PFSK-1 (cell line): Measurements from ENCODE around the gene NFIA.

Experiments used
- FOXP2 ChIP-seq: optimal IDR thresholded peaks from 2 replicates; pipeline ENCODE3; 2011; ENCODE audit warnings: borderline replicate concordance, control low read depth, inconsistent platforms; ENCODE audit not compliant: insufficient read depth; ENCODE audit errors: extremely low read length, extremely low read depth
- POLR2AphosphoS5 ChIP-seq: IDR thresholded peaks from 2 replicates; pipeline ENCODE4 v1.6.1; 2012; ENCODE audit warnings: low read depth, mild to moderate bottlenecking, control low read depth, low read length, moderate library complexity
- REST ChIP-seq, 2 experiments: IDR thresholded peaks; 2 replicates each; pipeline versions ENCODE4 v1.6.1 to v1.8.0; 2011 to 2012; ENCODE audit warnings: low read depth in 2 of 2, low read length in 2 of 2, control low read depth in 1 of 2, inconsistent platforms in 1 of 2, mild to moderate bottlenecking in 1 of 2, moderate library complexity in 1 of 2; ENCODE audit not compliant: insufficient read depth in 1 of 2
- SIN3A ChIP-seq: IDR thresholded peaks from 2 replicates; pipeline ENCODE4 v1.6.1; 2012; ENCODE audit warnings: mild to moderate bottlenecking, low read length, moderate library complexity, borderline replicate concordance; ENCODE audit not compliant: insufficient read depth
- TAF1 ChIP-seq: IDR thresholded peaks from 2 replicates; pipeline ENCODE4 v1.6.1; 2012; ENCODE audit warnings: low read length, control low read depth, borderline replicate concordance; ENCODE audit not compliant: insufficient read depth

The NFIA gene

GRCh38 chr1:61110554-61110953, 28.2 kb downstream of the NFIA start:
- TF ChIP-seq SIN3A (no peak), FOXP2 (no peak), TAF1 (no peak), REST (IDR thresholded peaks at IDR 0.05; ENCODE audit: insufficient read depth in 1 of 2, low read depth in 2 of 2, low read length in 2 of 2) (no peak), POLR2AphosphoS5 (no peak)

- TF ChIP-seq FOXP2: no peak
- no peak for TF ChIP-seq REST (IDR thresholded peaks at IDR 0.05; ENCODE audit: insufficient read depth in 1 of 2, low read depth in 2 of 2, low read length in 2 of 2)
- no peak for TF ChIP-seq SIN3A
- TF ChIP-seq POLR2AphosphoS5: no peak
- TF ChIP-seq TAF1: no peak
Measured at GRCh38 chr1:61111084-61112004, 29.0 kb downstream of the NFIA start.

GRCh38 chr1:61114178-61114870, 32.0 kb downstream of the NFIA start:
- TF ChIP-seq POLR2AphosphoS5 (no peak), SIN3A (no peak), REST (IDR thresholded peaks at IDR 0.05; ENCODE audit: insufficient read depth in 1 of 2, low read depth in 2 of 2, low read length in 2 of 2) (no peak), TAF1 (no peak), FOXP2 (no peak)

- TF ChIP-seq REST (IDR thresholded peaks at IDR 0.05; ENCODE audit: insufficient read depth in 1 of 2, low read depth in 2 of 2, low read length in 2 of 2) (no peak), FOXP2 (no peak), SIN3A (no peak), TAF1 (no peak), POLR2AphosphoS5 (no peak)
Measured at GRCh38 chr1:61115436-61115835, 33.1 kb downstream of the NFIA start.
